ENCODE measurements around the gene CACHD1. TPM values are rescaled to one million over a fixed set of nuclear protein-coding genes. Genes with fewer than 3 reads are reported as not detected.

CACHD1 gene
- total and polyA plus RNA-seq, 2 of the 8 experiments (the other 6 are each of a cell fraction or from before 2014, with no cell fraction given): 22.2 to 42.5 TPM

DNA sequence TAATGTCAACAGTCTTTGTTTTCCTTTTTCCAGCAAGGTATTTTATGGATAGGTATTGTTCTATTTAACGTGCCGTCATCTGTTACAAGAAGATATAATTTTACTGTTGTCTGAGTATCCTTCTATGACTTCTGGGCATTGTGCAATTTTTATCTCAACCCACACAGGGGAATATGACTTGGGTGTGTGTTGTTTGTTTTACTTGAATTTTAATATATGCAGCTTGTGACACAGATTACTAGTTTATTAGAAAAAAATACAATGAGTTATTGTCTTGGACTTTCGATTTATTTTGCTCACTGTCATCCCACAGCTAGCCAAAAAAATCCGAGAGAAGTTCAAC is 111.9 kb downstream of the CACHD1 start:
- no peak overlapping the region for H3K4me2 ChIP-seq (ENCODE audit: insufficient read depth in 1 of 2, low read depth in 2 of 2, low read length in 2 of 2)
- no peaks in the 10 kb centered on the region; the same call in 1 of the 2 replicates for H3K79me1 ChIP-seq (ENCODE audit: low read depth, low read length)
- ChIA-PET CTCF (ENCODE audit: partially characterized antibody) (interaction anchor here (3.3 kb wide), 1 partner anchor 7 kb away, joined by 23 read pairs; no protein-coding TSS in a partner anchor), POLR2A (ENCODE audit: partially characterized antibody) (interaction anchor here (1.3 kb wide), 1 partner anchor 10 kb away, joined by 3 read pairs; no protein-coding TSS in a partner anchor)
- no peaks in the 10 kb centered on the region for H3K9me3 ChIP-seq (ENCODE audit: insufficient read depth in 2 of 2, low read depth in 1 of 2, low read length in 1 of 2)
- no peak overlapping the region for H3K23ac ChIP-seq (ENCODE audit: insufficient read length)
- H3K56ac ChIP-seq (replicated peaks; ENCODE audit: insufficient read length, low read depth, low read length): no peak overlapping the region
- H3K79me2 ChIP-seq (ENCODE audit: control insufficient read depth in 1 of 2, insufficient read depth in 2 of 2, low read length in 2 of 2): peaks cover 0 to 64% of the 10 kb centered on the region in 2 experiments; a peak in 3 of 4 replicates
- no peak overlapping the region for H2AK5ac ChIP-seq (ENCODE audit: low read depth, low read length)
- FAIRE-seq (no peak), DNase-seq (ENCODE audit: low read depth in 1 of 2, low spot score in 2 of 2) (no peak)
- H2BK5ac ChIP-seq (ENCODE audit: low read depth, low read length): no peak overlapping the region
- H4K8ac ChIP-seq (ENCODE audit: extremely low read depth, insufficient read depth, low read length): no peak overlapping the region
- no peak overlapping the region for H3K14ac ChIP-seq (ENCODE audit: insufficient read length)
- H2BK20ac ChIP-seq (ENCODE audit: low read length): no peak overlapping the region
- no peak overlapping the region for H4K91ac ChIP-seq (replicated peaks; ENCODE audit: insufficient read length, low read length)
- no peak overlapping the region for H3K9ac ChIP-seq (replicated peaks in 1 of 4; ENCODE audit: extremely low read depth in 1 of 4, low read depth in 3 of 4, low read length in 3 of 4)
- no peaks in the 10 kb centered on the region for H3K23me2 ChIP-seq (ENCODE audit: low read depth, low read length)
- H3K4me1 ChIP-seq (replicated peaks in 1 of 4; ENCODE audit: control insufficient read depth in 3 of 4, insufficient read depth in 4 of 4, low read length in 3 of 4): peaks cover 0 to 5% (median 0%) of the 10 kb centered on the region in 4 experiments; a peak in 1 of 7 replicates
- no peak overlapping the region for H4K5ac ChIP-seq (ENCODE audit: insufficient read length, low read depth, low read length)
- WGBS, 2 experiments (ENCODE audit: extremely low coverage in 1 of 2, insufficient coverage in 1 of 2, insufficient read length in 1 of 2, insufficient replicate concordance in 2 of 2, low coverage in 1 of 2, low lambda C conversion rate in 2 of 2, missing lambda C conversion rate in 1 of 2): 93% methylated on average over 4 of the region's 4 CpGs; no CpG with 5 or more reads in 1 of the 2 experiments
- H3K36me3 ChIP-seq (ENCODE audit: control insufficient read depth in 2 of 4, insufficient read depth in 4 of 4, low read length in 3 of 4): peaks cover 0 to 4% (median 0%) of the 10 kb centered on the region in 4 experiments; a peak in 2 of 8 replicates
- H3K18ac ChIP-seq (ENCODE audit: extremely low read depth, low read length): no peak overlapping the region
- no peak overlapping the region for H2BK120ac ChIP-seq (replicated peaks; ENCODE audit: low read depth, low read length)
- H4K20me1 ChIP-seq (replicated peaks in 1 of 2; ENCODE audit: control insufficient read depth in 1 of 2, insufficient read depth in 2 of 2, low read length in 2 of 2): peaks cover 0 to 8% of the 10 kb centered on the region in 2 experiments
- H2BK15ac ChIP-seq (ENCODE audit: low read length): no peak overlapping the region
- H3K4ac ChIP-seq (replicated peaks; ENCODE audit: insufficient read length, low read depth, low read length): no peak overlapping the region
- H3K4me3 ChIP-seq (ENCODE audit: extremely low read depth in 1 of 4, insufficient read depth in 2 of 4, low read depth in 3 of 4, low read length in 4 of 4): no peak overlapping the region
- H3K27ac ChIP-seq (ENCODE audit: low read depth, low read length): no peak overlapping the region
- no peak overlapping the region for H2BK12ac ChIP-seq (ENCODE audit: low read depth, low read length)
- H2AFZ ChIP-seq (ENCODE audit: low read length): no peak overlapping the region
- H3K27me3 ChIP-seq (replicated peaks in 1 of 4; ENCODE audit: control insufficient read depth in 3 of 4, extremely low read depth in 1 of 4, insufficient read depth in 3 of 4, low read length in 3 of 4): no peaks in the 10 kb centered on the region
- TF ChIP-seq JUN (IDR thresholded peaks at IDR 0.05; ENCODE audit: low read depth, low read length) (no peak), CHD2 (IDR thresholded peaks at IDR 0.05; ENCODE audit: low read length) (no peak), EP300 (IDR thresholded peaks at IDR 0.05; ENCODE audit: borderline replicate concordance in 1 of 2, low read depth in 2 of 2, low read length in 2 of 2) (no peak), NRF1 (IDR thresholded peaks at IDR 0.05; ENCODE audit: low read depth, low read length) (no peak), POU5F1 (IDR thresholded peaks at IDR 0.05; ENCODE audit: low read depth, low read length) (no peak), SIN3A (conservative IDR thresholded peaks at IDR 0.05 in 1 of 2, IDR thresholded peaks at IDR 0.05 in 1 of 2; ENCODE audit: low read depth in 1 of 2, low read length in 2 of 2) (no peak), GTF2F1 (IDR thresholded peaks at IDR 0.05; ENCODE audit: borderline replicate concordance, low read depth, low read length) (no peak), KDM5A (IDR thresholded peaks at IDR 0.05; ENCODE audit: low read length) (no peak), BRCA1 (IDR thresholded peaks at IDR 0.05; ENCODE audit: low read depth, low read length) (no peak), KDM1A (IDR thresholded peaks at IDR 0.05; ENCODE audit: borderline replicate concordance, low read length) (no peak), ZNF274 (IDR thresholded peaks at IDR 0.05; ENCODE audit: borderline replicate concordance, extremely low read depth, low read length) (no peak), MAFK (IDR thresholded peaks at IDR 0.05; ENCODE audit: low read depth, low read length) (no peak)
- TF ChIP-seq, protein P1, sequence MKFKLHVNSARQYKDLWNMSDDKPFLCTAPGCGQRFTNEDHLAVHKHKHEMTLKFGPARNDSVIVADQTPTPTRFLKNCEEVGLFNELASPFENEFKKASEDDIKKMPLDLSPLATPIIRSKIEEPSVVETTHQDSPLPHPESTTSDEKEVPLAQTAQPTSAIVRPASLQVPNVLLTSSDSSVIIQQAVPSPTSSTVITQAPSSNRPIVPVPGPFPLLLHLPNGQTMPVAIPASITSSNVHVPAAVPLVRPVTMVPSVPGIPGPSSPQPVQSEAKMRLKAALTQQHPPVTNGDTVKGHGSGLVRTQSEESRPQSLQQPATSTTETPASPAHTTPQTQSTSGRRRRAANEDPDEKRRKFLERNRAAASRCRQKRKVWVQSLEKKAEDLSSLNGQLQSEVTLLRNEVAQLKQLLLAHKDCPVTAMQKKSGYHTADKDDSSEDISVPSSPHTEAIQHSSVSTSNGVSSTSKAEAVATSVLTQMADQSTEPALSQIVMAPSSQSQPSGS (IDR thresholded peaks at IDR 0.05; ENCODE audit: low read length): no peak

Measured in H1 (cell line).